Stimulated activated CD4-positive, alpha-beta T cell treated with anti-CD3 and anti-CD28 coated beads, Interleukin-4, amount 100 ng/mL, for 24 hours (primary cell): ENCODE data around the gene ADD2.
"Not testable (repeated sequence)": the region's sequence is repeated elsewhere in the genome, so short reads cannot be mapped to it uniquely, and the experiment has no call there.

ENCODE experiments used
- DNase-seq: peaks from one replicate; pipeline ENCODE4 v3.0.0-alpha.2; 2020

The ADD2 gene

GRCh38 chr2:70767699-70768589 lies at the start of gene ADD2:
Gene ADD2 (minus strand): TSS chr2:70768200. CDS start chr2:70706408, 61,792 bp downstream.
- peak; percentile 37 for DNase-seq

- no peak for DNase-seq
Observed at GRCh38 chr2:70817284-70817954, 49.4 kb upstream of the ADD2 start.

- no peak for DNase-seq
Observed at GRCh38 chr2:70816726-70817125, 48.7 kb upstream of the ADD2 start.

GRCh38 chr2:70808983-70809958 lies 41.3 kb upstream of the ADD2 start:
- DNase-seq, result no peak

GRCh38 chr2:70807828-70808118 lies 39.8 kb upstream of the ADD2 start:
- no peak for DNase-seq

- no peak for DNase-seq
Observed at GRCh38 chr2:70807102-70807827, 39.3 kb upstream of the ADD2 start.

GRCh38 chr2:70806620-70807019 lies 38.6 kb upstream of the ADD2 start:
- DNase-seq, result no peak

GRCh38 chr2:70806013-70806412 lies 38.0 kb upstream of the ADD2 start:
- no peak for DNase-seq

GRCh38 chr2:70801607-70802263 lies 33.7 kb upstream of the ADD2 start:
- DNase-seq, result no peak

- no peak for DNase-seq
Observed at GRCh38 chr2:70799706-70800105, 31.7 kb upstream of the ADD2 start.

GRCh38 chr2:70797996-70798395 lies 30.0 kb upstream of the ADD2 start:
- DNase-seq, result not testable (repeated sequence)

GRCh38 chr2:70797506-70797905 lies 29.5 kb upstream of the ADD2 start:
- DNase-seq, result no peak

GRCh38 chr2:70796262-70796661 lies 28.3 kb upstream of the ADD2 start:
- DNase-seq, result no peak

- DNase-seq, result no peak
Observed at GRCh38 chr2:70795164-70795995, 27.4 kb upstream of the ADD2 start.

- no peak for DNase-seq
Observed at GRCh38 chr2:70793450-70793849, 25.4 kb upstream of the ADD2 start.

- DNase-seq, result no peak
Observed at GRCh38 chr2:70790136-70790828, 22.3 kb upstream of the ADD2 start, which contains the start of gene FIGLA. Gene FIGLA (minus strand): TSS chr2:70790643. CDS start chr2:70790638, 5 bp downstream.

- DNase-seq, result peak; percentile 73
Observed at GRCh38 chr2:70789304-70790135, 21.5 kb upstream of the ADD2 start.

- peak; percentile 20 for DNase-seq
Observed at GRCh38 chr2:70785137-70785911, 17.3 kb upstream of the ADD2 start.
